M059J (cell line): ENCODE data around the gene KCNQ1. TPM values are rescaled to one million over a fixed set of nuclear protein-coding genes. Genes with fewer than 3 reads are reported as not detected.

Experiments used
- DNase-seq: peaks from one replicate; pipeline ENCODE4 v3.0.0-alpha.2; 2012; ENCODE audit warnings: low read depth
- total RNA-seq: library from RNA; depleted of rRNA; stranded (reverse); fragments of >200 nt; shearing (Covaris generic); gene quantifications from 2 replicates; pipeline ENCODE4 v1.2.3, GENCODE V29; 2014

KCNQ1 gene
- total RNA-seq, 1 experiment from 2014 or later: not detected

DNA sequence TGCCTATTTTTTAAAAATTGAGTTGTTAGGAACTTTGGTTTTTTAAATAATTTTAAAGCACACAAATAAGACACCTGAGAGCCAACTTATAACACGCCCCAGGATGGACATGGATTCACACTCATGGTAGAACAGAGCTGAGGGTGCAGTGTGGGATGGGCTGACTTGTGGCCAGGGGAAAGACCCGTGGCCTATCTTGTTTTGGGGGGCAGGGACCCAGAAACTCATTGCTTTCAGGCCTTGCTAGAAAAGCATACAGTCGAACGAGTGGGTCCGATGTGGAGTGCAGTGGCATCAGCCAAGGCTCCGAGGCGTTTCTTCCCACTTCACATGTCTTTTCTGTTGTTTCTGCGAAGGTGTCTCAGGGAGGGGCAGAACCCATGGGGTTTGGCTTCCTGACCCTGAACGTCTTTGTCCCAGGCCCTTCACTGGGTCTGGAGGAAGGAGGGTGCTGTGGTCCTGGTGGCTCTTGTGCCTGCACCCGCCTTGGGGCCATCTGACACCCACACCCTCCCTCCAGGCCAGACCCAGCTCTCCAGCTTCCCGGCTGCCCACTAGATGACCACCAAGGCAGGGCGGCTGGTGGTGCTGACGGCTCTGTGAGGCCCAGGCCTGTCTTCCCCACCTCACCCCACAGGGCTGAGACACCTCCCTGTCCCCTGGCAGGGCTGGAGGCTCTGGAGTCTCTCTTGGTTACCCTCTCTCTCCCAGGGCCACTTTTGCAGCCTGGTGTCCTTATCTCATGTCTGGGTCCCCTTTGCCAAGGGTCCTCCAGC lies 120.8 kb downstream of the KCNQ1 start:
- no peak for DNase-seq

- DNase-seq: no peak
Measured at GRCh38 chr11:2566223-2567025, 121.6 kb downstream of the KCNQ1 start.

DNA sequence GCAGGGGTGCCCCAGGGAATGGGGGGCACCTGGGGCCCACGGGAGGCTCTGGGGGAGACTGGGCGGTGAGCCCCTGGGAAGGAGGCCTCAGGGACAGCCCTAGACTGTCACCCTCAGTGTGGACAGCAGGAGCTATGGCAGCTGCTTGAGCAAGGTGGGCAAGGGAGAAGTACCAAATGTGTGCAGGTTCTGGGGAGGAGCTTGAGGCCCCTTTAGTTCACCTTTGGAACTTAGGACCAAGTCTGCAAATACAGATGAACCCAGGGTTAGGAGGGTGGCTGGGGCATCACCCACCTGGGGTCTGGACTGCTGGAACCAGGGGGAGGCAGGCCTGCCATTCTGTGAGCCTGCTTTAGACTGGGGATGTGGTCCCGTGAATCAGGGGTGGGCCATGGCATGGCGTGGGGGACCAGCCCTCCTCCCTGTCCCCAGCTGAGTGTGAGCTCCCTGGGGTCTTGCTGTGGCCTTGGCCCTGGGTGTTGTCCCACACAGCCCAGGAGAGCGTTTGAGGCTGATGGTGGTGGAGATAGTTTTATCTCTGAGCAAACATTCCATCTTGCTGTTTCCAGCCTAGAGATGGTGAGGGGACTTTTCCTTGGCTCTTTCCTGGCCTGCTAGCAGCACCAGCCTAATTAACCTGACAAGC lies 122.3 kb downstream of the KCNQ1 start:
- no peak for DNase-seq

GRCh38 chr11:2569321-2569721 lies 124.5 kb downstream of the KCNQ1 start:
- DNase-seq: peak; percentile 7

DNA sequence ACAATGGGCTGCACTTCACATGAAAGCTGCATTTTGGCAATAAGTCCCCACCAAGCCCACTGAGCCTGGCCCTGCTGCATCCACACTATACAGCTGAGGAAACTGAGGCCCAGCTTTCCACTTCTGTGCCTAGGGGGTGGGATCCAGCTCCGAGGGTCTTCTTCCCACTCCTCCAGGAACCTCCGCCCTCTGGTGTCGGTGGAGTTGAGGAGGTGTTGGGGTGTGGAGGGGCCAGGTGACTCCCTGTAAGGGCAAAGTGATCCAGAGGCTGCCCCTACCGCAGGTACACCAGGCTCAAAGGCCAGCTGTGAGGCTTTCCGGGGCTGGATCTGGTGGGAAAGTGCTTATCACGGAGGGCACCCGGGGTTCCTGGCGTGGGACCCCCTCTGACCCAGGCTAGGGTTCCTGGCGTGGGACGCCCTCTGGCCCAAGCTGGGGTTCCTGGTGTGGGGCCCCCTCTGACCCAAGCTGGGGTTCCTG lies 125.0 kb downstream of the KCNQ1 start:
- no peak for DNase-seq

DNA sequence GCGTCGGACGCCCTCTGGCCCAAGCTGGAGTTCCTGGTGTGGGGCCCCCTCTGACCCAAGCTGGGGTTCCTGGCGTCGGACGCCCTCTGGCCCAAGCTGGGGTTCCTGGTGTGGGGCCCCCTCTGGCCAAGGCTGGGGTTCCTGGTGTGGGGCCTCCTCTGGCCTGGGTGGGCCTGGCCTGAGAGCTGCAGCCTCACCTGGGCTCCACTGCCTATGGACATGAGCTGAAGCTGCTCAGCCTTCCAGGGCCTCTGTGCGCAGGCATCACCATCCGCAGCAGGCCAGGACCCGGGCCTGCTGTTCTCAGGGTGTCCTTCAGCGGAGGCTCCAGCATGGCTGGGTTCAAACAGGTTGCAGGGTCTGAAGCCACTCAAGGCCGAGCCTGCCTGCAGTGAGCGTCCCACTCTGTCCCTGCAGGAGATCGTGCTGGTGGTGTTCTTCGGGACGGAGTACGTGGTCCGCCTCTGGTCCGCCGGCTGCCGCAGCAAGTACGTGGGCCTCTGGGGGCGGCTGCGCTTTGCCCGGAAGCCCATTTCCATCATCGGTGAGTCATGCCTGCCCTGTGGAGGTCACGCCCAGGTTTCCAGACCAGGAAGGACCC lies 125.5 kb downstream of the KCNQ1 start:
- no peak for DNase-seq

- no peak for DNase-seq
Measured at GRCh38 chr11:2570841-2571597, 126.2 kb downstream of the KCNQ1 start.

- no peak for DNase-seq
Measured at GRCh38 chr11:2571598-2572281, 126.9 kb downstream of the KCNQ1 start.

DNA sequence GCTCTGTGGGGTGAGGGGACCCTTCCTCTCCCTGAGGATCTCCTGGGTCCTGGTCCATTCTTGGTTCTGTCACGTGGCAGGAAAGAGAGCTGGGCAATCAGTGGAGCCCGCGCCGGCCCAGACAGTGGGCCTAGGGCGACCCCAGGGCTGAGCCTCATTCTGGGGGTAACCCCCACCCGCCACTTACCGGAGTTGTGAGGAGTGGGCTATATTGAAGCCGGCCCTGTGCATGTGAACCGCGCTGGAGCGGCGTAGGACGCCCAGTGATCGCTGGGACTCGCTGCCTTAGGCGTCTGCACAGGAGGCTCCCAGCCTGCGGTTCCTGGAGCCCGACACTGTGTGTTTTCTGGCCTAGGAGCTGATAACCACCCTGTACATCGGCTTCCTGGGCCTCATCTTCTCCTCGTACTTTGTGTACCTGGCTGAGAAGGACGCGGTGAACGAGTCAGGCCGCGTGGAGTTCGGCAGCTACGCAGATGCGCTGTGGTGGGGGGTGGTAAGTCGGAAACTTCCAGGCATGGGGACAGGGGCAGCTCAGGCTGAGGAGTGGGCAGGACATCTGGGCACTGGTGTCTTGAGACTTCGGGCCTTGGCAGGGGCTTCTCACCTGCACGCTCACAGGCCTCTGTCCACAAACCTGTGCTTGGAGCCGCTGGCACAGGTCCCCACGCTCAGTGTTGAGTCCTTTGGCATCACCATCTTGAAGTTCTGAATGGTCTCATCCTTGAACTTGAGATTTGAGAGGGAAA lies 127.9 kb downstream of the KCNQ1 start:
- no peak for DNase-seq

GRCh38 chr11:2573240-2574042 lies 128.6 kb downstream of the KCNQ1 start:
- no peak for DNase-seq

- DNase-seq: no peak
Measured at GRCh38 chr11:2574043-2574552, 129.3 kb downstream of the KCNQ1 start.

GRCh38 chr11:2574553-2575535 lies 130.0 kb downstream of the KCNQ1 start:
- DNase-seq: no peak

DNA sequence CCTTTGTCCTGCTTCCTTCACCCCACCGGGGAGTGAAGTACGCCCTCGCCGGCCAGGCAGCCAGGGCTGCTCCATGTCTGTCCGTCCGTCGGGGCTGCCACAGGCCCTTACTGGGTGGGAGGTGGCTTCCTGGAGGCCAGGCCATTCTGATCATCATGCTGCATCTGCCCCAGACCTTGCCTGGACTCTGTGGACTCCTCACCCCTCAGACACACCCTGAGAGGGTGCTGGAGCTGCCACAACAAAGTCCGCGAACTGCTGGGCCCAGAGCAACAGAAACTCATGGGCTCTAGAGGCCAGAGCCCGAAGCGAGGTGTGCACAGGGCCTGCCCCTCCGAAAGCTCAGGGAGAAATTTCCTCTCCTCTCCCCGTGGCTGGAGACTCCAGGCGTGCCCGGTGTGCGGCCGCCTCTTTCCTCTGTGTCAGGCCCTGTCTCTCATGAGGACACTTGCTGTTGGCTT lies 130.8 kb downstream of the KCNQ1 start:
- no peak for DNase-seq

GRCh38 chr11:2576111-2576510 lies 131.3 kb downstream of the KCNQ1 start:
- DNase-seq: no peak

- no peak for DNase-seq
Measured at GRCh38 chr11:2576549-2576948, 131.7 kb downstream of the KCNQ1 start.

DNA sequence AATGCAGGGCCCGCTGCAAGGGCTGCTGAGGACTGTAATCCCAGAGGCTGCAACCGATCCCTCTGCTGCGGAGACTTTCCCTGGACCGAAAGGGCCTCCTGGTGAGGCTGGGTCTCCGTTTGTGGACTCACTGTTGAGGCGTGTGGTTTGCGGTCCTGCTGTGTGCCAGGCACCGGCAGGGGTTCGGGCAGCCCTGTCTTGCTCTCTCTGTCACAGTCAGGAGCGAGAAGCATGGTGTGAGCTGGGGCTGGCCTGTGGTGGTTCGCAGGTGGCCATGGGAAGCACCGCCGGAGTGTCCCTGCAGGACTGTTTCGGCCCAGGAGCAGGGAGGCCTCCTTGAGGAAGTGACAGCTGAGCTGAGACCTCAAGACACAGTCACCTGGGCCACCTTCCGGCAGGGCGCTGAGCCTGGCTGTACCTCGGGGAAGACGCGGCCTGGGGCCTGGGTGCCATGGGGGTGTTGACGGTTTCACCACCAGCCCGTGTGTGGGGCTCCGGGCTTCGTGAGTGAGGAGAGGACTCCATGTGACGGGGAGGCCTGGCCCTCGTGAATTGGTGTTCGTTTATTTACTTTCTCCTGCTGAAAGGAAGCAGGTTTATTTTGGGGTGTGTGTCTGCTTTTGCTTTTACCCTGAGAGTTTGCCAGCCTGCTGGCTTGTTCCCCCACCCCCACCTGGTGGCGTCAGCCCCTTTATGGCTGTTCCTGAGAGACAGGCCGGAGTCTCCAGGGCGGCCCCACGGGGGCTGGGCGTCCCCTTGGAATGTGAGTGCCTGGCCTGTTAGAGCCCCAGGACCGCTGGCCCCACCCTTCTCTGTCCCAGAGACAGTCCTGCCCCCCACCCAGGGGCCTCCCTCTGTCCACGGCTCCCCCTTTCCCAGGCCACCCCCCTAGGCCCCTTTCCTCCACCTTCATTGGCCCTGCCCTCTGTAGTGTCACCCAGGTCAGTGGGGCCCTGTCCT lies 132.5 kb downstream of the KCNQ1 start:
- no peak for DNase-seq
